ENCODE measurements around the gene CMKLR1. TPM values are rescaled to one million over a fixed set of nuclear protein-coding genes. Genes with fewer than 3 reads are reported as not detected.

The CMKLR1 gene
- total RNA-seq = 47.5 and 48.5 TPM in 2 replicates
- long read RNA-seq, full-length matches to known transcripts = 43 of 64 reads
- long read RNA-seq, partial matches to known transcripts = 1 of 64 reads
- long read RNA-seq, other reads (novel, unspliced or antisense) = 20 of 64 reads

GRCh38 chr12:108338915-108339657 is at the start of gene CMKLR1:
Gene CMKLR1 (minus strand): TSS chr12:108339311. CDS start chr12:108293591, 45,720 bp downstream.
- Mint-ChIP-seq H3K9me3 (ENCODE audit: unreplicated experiment) (no peaks in the 10 kb centered on the region), H3K4me3 (ENCODE audit: unreplicated experiment) (peak within 1 kb of the TSS; percentile 86), H3K36me3 (ENCODE audit: unreplicated experiment) (peaks cover 3% of the 10 kb centered on the region), H3K4me1 (ENCODE audit: unreplicated experiment) (peaks cover 66% of the 10 kb centered on the region), H3K27ac (ENCODE audit: unreplicated experiment) (peak within 1 kb of the TSS; percentile 91), H3K27me3 (ENCODE audit: unreplicated experiment) (no peaks in the 10 kb centered on the region)
- DNase-seq (ENCODE audit: extremely low spot score, unreplicated experiment) = no peak
- TF ChIP-seq, protein P1, sequence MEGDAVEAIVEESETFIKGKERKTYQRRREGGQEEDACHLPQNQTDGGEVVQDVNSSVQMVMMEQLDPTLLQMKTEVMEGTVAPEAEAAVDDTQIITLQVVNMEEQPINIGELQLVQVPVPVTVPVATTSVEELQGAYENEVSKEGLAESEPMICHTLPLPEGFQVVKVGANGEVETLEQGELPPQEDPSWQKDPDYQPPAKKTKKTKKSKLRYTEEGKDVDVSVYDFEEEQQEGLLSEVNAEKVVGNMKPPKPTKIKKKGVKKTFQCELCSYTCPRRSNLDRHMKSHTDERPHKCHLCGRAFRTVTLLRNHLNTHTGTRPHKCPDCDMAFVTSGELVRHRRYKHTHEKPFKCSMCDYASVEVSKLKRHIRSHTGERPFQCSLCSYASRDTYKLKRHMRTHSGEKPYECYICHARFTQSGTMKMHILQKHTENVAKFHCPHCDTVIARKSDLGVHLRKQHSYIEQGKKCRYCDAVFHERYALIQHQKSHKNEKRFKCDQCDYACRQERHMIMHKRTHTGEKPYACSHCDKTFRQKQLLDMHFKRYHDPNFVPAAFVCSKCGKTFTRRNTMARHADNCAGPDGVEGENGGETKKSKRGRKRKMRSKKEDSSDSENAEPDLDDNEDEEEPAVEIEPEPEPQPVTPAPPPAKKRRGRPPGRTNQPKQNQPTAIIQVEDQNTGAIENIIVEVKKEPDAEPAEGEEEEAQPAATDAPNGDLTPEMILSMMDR (IDR thresholded peaks at IDR 0.05) = no peak

DNA sequence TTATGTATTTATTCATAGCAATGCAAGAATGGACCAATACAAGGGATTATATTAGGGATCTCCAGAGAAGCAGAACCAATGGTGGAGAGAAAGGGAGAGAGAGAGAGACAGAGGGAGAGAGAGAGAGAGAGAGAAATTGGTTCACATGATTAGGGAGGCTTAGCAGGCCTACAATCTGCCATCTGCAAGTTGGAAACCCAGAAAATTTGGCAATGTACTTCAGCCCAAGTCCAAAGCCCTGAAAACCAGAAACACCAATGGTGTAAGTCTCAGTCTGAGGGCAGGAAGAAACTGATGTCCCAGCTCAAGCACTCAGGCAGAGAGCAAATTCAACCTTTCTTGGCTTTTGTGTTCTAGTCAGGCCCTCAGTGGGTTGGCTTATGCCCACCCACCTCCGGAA is 48.7 kb upstream of the CMKLR1 start:
- Mint-ChIP-seq H3K4me3 (ENCODE audit: unreplicated experiment) (no peak overlapping the region), H3K27ac (ENCODE audit: unreplicated experiment) (no peak overlapping the region), H3K4me1 (ENCODE audit: unreplicated experiment) (peaks cover 15% of the 10 kb centered on the region), H3K9me3 (ENCODE audit: unreplicated experiment) (peaks cover 8% of the 10 kb centered on the region), H3K27me3 (ENCODE audit: unreplicated experiment) (peaks cover 8% of the 10 kb centered on the region), H3K36me3 (ENCODE audit: unreplicated experiment) (no peaks in the 10 kb centered on the region)
- no peak for DNase-seq (ENCODE audit: extremely low spot score, unreplicated experiment)
- TF ChIP-seq, protein P1 (IDR thresholded peaks at IDR 0.05) = no peak

- no peaks in the 10 kb centered on the region for H3K36me3 Mint-ChIP-seq (ENCODE audit: unreplicated experiment)
- no peak for DNase-seq (ENCODE audit: extremely low spot score, unreplicated experiment)
- H3K4me1 Mint-ChIP-seq (ENCODE audit: unreplicated experiment) = peaks cover 15% of the 10 kb centered on the region
- TF ChIP-seq, protein P1 (IDR thresholded peaks at IDR 0.05) = no peak
- peaks cover 15% of the 10 kb centered on the region for H3K27me3 Mint-ChIP-seq (ENCODE audit: unreplicated experiment)
- H3K4me3 Mint-ChIP-seq (ENCODE audit: unreplicated experiment) = no peak overlapping the region
- no peak overlapping the region for H3K27ac Mint-ChIP-seq (ENCODE audit: unreplicated experiment)
- H3K9me3 Mint-ChIP-seq (ENCODE audit: unreplicated experiment) = peaks cover 8% of the 10 kb centered on the region
Measured at GRCh38 chr12:108386709-108387360, 47.7 kb upstream of the CMKLR1 start.

- TF ChIP-seq, protein P1 (IDR thresholded peaks at IDR 0.05) = no peak
- Mint-ChIP-seq H3K9me3 (ENCODE audit: unreplicated experiment) (peaks cover 15% of the 10 kb centered on the region), H3K27ac (ENCODE audit: unreplicated experiment) (no peak overlapping the region), H3K4me3 (ENCODE audit: unreplicated experiment) (no peak overlapping the region), H3K36me3 (ENCODE audit: unreplicated experiment) (no peaks in the 10 kb centered on the region), H3K4me1 (ENCODE audit: unreplicated experiment) (peaks cover 12% of the 10 kb centered on the region), H3K27me3 (ENCODE audit: unreplicated experiment) (peaks cover 13% of the 10 kb centered on the region)
- DNase-seq (ENCODE audit: extremely low spot score, unreplicated experiment) = no peak
Measured at GRCh38 chr12:108382437-108382801, 43.3 kb upstream of the CMKLR1 start.

DNA sequence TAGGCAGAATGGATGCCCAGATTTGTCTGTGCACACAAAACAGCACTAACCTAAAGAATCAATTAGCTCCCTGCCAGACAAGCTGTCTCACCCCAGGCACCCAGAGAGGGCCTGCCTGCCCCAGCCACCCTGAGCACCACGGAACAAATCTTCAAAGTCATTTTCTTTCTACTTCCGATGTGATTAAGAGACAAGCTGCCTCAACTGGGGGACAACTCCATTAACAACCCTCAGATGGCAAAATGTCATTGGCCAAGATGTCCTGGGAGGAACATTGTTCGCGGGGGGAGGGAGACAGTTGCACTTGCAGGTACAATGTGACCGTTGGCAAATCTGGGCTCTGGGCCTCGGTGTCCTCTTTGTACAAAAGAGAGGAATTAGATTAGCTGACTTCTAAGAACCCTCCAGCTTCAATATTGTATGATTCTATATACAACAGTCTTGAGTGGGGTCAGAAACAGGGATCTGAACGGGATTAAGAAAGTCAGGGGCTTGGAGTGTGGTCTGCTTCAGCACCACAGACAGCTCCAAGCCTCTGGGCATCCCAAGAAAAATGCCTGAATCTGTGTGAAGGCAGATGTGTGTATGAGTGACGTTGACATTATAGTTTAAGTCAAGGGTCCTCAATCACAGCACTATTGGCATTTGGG is 42.8 kb upstream of the CMKLR1 start:
- Mint-ChIP-seq H3K4me1 (ENCODE audit: unreplicated experiment) (peaks cover 14% of the 10 kb centered on the region), H3K27me3 (ENCODE audit: unreplicated experiment) (peaks cover 13% of the 10 kb centered on the region), H3K9me3 (ENCODE audit: unreplicated experiment) (peaks cover 20% of the 10 kb centered on the region), H3K4me3 (ENCODE audit: unreplicated experiment) (no peak overlapping the region), H3K27ac (ENCODE audit: unreplicated experiment) (no peak overlapping the region), H3K36me3 (ENCODE audit: unreplicated experiment) (no peaks in the 10 kb centered on the region)
- no peak for DNase-seq (ENCODE audit: extremely low spot score, unreplicated experiment)
- TF ChIP-seq, protein P1 (IDR thresholded peaks at IDR 0.05) = no peak
